ENCODE results near the gene AQR.

GRCh38 chr15:34904527-34904926, 65.0 kb downstream of the AQR start:
- TF ChIP-seq CTCF (IDR thresholded peaks at IDR 0.05; ENCODE audit: insufficient read depth, low read length) (no peak), GABPA (IDR thresholded peaks at IDR 0.05; ENCODE audit: low read depth) (no peak), REST (IDR thresholded peaks at IDR 0.05; ENCODE audit: insufficient replicate concordance, low read depth) (no peak), POLR2AphosphoS5 (IDR thresholded peaks at IDR 0.05; ENCODE audit: low read depth) (no peak)

Measured in HL-60 (cell line).